Measurements from ENCODE around the gene JARID2. TPM values are rescaled to one million over a fixed set of nuclear protein-coding genes. Genes with fewer than 3 reads are reported as not detected.
A peak's percentile ranks its signal among the peaks of the same experiment; 100 is the strongest.

The JARID2 gene
- total and polyA plus RNA-seq, 4 donors, result 15.4 to 25.5 (median 23.1) TPM

GRCh38 chr6:15246217-15246665 is 372 bp downstream of the JARID2 start:
- peak in 1 of 6 donors; percentile 53 for DNase-seq (ENCODE audit: low read depth in 4 of 6, low spot score in 6 of 6)
- H3K4me3 ChIP-seq (ENCODE audit: low read depth, low read length), result peak overlapping the region; percentile 90
- no peaks in the 10 kb centered on the region for H3K36me3 ChIP-seq (ENCODE audit: control insufficient read depth, insufficient read depth, low read length)
- WGBS (ENCODE audit: insufficient coverage), result 0% methylated on average over 3 of the region's 10 CpGs
- H3K4me1 ChIP-seq (ENCODE audit: control insufficient read depth, insufficient read depth, low read length), result peaks cover 7% of the 10 kb centered on the region
- H3K27ac ChIP-seq (ENCODE audit: low read depth, low read length), result peak overlapping the region; percentile 93
- no peaks in the 10 kb centered on the region for H3K9me3 ChIP-seq (ENCODE audit: control insufficient read depth, insufficient read depth, low read length)
- peaks cover 2% of the 10 kb centered on the region for H3K27me3 ChIP-seq (ENCODE audit: control insufficient read depth, insufficient read depth, low read length)

DNA sequence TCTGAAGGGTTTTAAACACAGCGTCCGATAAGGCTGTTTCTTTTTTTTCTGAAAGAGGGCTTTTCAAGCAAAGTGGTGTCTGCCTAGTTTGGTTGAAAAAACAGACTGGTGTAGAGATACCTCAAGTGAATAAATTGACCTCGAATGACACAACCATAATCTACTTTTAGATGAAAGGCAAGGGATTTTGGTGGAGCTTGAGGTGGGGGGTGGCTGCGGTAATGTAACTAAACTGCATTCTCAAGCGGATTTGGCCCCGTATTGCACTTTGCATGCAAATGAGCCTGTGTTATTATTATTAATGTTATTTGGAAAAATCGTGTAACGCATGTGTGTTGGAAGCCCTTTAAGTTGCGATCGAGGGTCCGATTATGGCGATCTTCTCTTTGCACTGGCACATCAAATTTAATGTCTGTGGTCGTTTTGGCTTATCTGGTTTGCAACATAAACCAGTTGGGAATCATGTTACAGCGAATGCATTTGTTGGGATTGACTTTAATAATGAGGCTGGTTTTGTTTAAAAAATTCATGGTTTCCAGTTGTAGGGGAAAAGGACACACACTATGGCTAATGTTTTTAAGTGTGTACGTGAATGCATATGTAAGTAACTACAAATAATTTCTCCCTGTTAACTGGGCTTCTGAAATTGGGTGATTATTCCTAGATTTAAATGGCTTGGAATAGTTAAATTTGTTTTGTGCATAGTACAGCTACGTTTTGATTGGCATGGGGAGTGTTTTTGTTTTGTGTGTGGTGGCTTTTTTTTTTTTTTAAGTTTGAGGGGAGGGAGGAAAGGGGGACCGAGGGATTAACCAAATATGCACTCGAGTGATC is 1.0 kb downstream of the JARID2 start:
- H3K27me3 ChIP-seq (ENCODE audit: control insufficient read depth, insufficient read depth, low read length), result peaks cover 2% of the 10 kb centered on the region
- H3K27ac ChIP-seq (ENCODE audit: low read depth, low read length), result peak overlapping the region; percentile 15
- H3K4me1 ChIP-seq (ENCODE audit: control insufficient read depth, insufficient read depth, low read length), result peaks cover 7% of the 10 kb centered on the region
- H3K9me3 ChIP-seq (ENCODE audit: control insufficient read depth, insufficient read depth, low read length), result no peaks in the 10 kb centered on the region
- DNase-seq (ENCODE audit: low read depth in 4 of 6, low spot score in 6 of 6), result peak in 1 of 6 donors; percentile 64
- H3K36me3 ChIP-seq (ENCODE audit: control insufficient read depth, insufficient read depth, low read length), result no peaks in the 10 kb centered on the region
- 0% methylated on average over 12 of the region's 18 CpGs for WGBS (ENCODE audit: insufficient coverage)
- peak overlapping the region; percentile 90 for H3K4me3 ChIP-seq (ENCODE audit: low read depth, low read length)

DNA sequence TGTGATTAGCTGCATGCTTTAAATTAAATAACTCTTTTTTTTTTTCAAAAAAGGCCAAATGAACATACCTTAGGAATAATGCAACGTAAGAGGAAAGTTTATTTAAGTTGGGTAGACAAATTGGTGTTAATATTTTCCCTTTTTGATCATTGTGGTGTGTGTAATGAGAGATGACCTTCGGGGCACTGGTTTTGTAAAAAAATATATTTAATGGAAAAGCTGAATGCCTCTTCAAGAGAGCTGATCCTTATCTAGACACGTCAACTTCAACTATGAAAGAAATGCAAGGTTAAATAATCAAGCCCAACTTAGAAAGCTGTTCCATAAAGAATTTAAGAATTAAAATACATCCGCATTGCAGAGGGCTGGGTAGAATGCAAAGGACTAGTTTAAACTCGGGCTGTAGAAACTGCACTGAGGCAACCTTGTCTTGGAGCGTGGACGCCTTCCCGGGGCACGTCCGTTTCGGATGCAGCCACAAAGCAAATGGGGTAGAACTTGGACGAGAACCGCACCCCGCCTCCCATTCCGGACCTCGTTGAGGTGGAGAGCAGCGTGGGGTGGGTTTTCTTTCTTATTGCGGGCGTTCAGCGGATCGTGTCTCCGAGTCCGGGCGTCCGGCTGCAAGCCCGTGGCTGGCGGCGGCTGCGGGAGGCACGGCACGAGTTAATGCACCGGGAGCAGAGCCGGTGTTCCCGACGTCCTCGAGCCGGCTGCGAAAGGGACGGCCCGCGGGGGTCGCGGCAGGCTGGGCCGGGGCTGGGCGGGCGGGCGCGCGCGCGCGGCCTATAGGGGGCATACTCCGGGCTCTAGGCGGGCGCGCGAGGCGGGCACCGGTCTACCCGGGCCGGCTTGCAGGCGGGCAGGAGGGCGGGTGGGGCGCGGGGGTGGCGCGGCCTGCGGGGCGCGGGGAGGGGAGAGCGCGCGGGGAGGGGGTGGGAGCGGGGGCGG is 1.9 kb downstream of the JARID2 start:
- Histone ChIP-seq H3K27ac (ENCODE audit: low read depth, low read length) (peak overlapping the region; percentile 80), H3K4me1 (ENCODE audit: control insufficient read depth, insufficient read depth, low read length) (peaks cover 7% of the 10 kb centered on the region), H3K4me3 (ENCODE audit: low read depth, low read length) (peak overlapping the region; percentile 90), H3K36me3 (ENCODE audit: control insufficient read depth, insufficient read depth, low read length) (no peaks in the 10 kb centered on the region), H3K27me3 (ENCODE audit: control insufficient read depth, insufficient read depth, low read length) (peaks cover 2% of the 10 kb centered on the region), H3K9me3 (ENCODE audit: control insufficient read depth, insufficient read depth, low read length) (no peaks in the 10 kb centered on the region)
- DNase-seq (ENCODE audit: low read depth in 4 of 6, low spot score in 6 of 6), result peak in 2 of 6 donors; percentile 78
- WGBS (ENCODE audit: insufficient coverage), result under 1% methylated on average over 40 of the region's 75 CpGs

- WGBS (ENCODE audit: insufficient coverage), result 0% methylated on average over 47 of the region's 83 CpGs
- Histone ChIP-seq H3K27ac (ENCODE audit: low read depth, low read length) (peak overlapping the region; percentile 93), H3K4me1 (ENCODE audit: control insufficient read depth, insufficient read depth, low read length) (peaks cover 7% of the 10 kb centered on the region), H3K36me3 (ENCODE audit: control insufficient read depth, insufficient read depth, low read length) (no peaks in the 10 kb centered on the region), H3K9me3 (ENCODE audit: control insufficient read depth, insufficient read depth, low read length) (no peaks in the 10 kb centered on the region), H3K27me3 (ENCODE audit: control insufficient read depth, insufficient read depth, low read length) (no peaks in the 10 kb centered on the region), H3K4me3 (ENCODE audit: low read depth, low read length) (peak overlapping the region; percentile 71)
- peak in 5 of 6 donors; percentile 93 to 99 (median 94) for DNase-seq (ENCODE audit: low read depth in 4 of 6, low spot score in 6 of 6)
Measured at GRCh38 chr6:15248451-15249370, 2.8 kb downstream of the JARID2 start.

GRCh38 chr6:15249371-15250019 is 3.6 kb downstream of the JARID2 start:
- no peaks in the 10 kb centered on the region for H3K27me3 ChIP-seq (ENCODE audit: control insufficient read depth, insufficient read depth, low read length)
- no peaks in the 10 kb centered on the region for H3K9me3 ChIP-seq (ENCODE audit: control insufficient read depth, insufficient read depth, low read length)
- 0% methylated on average over 4 of the region's 9 CpGs for WGBS (ENCODE audit: insufficient coverage)
- DNase-seq (ENCODE audit: low read depth in 4 of 6, low spot score in 6 of 6), result peak in 1 of 6 donors; percentile 91
- peaks cover under 1% of the 10 kb centered on the region for H3K36me3 ChIP-seq (ENCODE audit: control insufficient read depth, insufficient read depth, low read length)
- H3K4me1 ChIP-seq (ENCODE audit: control insufficient read depth, insufficient read depth, low read length), result peaks cover 10% of the 10 kb centered on the region
- H3K4me3 ChIP-seq (ENCODE audit: low read depth, low read length), result peak overlapping the region; percentile 71
- H3K27ac ChIP-seq (ENCODE audit: low read depth, low read length), result peak overlapping the region; percentile 93

DNA sequence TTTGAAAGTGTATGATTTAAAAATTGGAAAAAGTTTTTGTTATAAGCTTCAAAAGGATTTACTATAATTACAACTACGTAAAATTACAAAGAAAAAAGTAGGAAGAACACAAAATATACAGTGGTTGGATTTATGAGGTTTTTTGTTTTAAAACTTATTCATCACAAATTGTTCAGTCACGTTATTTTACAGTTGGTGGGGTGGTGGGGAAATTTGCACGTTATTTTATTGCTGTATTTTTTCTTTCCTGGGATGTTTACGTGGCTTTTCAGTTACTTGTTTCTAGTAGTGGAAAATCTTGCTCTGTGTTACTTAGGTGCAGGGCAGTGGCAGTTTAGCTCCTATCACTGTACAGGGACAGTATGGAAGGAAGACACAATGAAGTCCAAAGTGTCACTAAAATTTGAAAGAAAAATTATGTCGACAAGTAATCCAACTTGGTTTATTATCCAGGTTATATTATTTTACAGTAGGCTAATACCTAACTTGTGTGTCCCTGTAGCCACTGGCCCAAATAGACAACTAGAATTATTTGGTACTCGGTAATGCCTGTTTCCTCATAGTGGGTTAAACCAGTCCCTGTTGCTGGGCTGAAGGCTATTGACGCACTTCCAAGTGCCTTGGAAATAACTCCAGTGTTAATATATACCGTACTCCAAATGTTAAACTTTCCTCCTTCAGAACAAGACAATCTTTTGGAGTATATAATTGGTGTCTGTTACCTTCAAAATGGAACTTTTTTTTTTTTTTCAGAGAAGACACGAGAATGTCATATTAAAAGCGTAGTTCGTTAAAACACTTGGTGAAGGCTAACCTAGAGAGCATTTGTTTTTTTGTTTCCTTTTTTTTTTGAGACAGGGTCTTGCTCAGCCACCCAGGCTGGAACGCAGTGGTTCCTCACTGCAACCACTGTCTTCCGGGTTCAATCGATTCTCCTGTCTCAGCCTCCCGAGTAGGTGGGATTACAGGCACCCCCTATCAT is 4.6 kb downstream of the JARID2 start:
- peak in 1 of 6 donors; percentile 49 for DNase-seq (ENCODE audit: low read depth in 4 of 6, low spot score in 6 of 6)
- Histone ChIP-seq H3K36me3 (ENCODE audit: control insufficient read depth, insufficient read depth, low read length) (peaks cover 2% of the 10 kb centered on the region), H3K27me3 (ENCODE audit: control insufficient read depth, insufficient read depth, low read length) (no peaks in the 10 kb centered on the region), H3K9me3 (ENCODE audit: control insufficient read depth, insufficient read depth, low read length) (no peaks in the 10 kb centered on the region), H3K27ac (ENCODE audit: low read depth, low read length) (peak overlapping the region; percentile 93), H3K4me1 (ENCODE audit: control insufficient read depth, insufficient read depth, low read length) (peaks cover 10% of the 10 kb centered on the region), H3K4me3 (ENCODE audit: low read depth, low read length) (no peak overlapping the region)
- 92% methylated on average over 4 of the region's 15 CpGs for whole genome bisulfite sequencing (ENCODE audit: insufficient coverage)

DNA sequence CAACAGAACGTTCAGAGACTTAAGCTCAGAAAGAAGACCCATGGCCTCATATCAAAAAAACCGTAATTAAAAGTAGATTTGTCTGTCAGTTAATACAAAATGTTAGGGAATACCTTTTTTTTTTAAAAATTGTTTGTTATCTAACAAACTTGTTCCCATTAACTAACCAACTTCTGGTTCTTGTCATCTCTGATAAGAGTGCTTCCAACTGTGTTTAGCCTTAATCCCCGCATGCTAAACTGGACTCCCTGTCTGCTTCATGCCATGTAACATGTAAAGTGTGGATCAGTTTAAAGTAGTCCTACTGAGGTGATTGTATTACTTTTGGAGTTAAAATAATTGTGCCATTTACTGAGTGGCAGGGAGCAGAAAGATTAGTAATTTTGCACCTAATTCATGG is 6.3 kb downstream of the JARID2 start:
- Histone ChIP-seq H3K27ac (ENCODE audit: low read depth, low read length) (no peak overlapping the region), H3K27me3 (ENCODE audit: control insufficient read depth, insufficient read depth, low read length) (no peaks in the 10 kb centered on the region), H3K4me1 (ENCODE audit: control insufficient read depth, insufficient read depth, low read length) (peaks cover 17% of the 10 kb centered on the region), H3K9me3 (ENCODE audit: control insufficient read depth, insufficient read depth, low read length) (no peaks in the 10 kb centered on the region), H3K36me3 (ENCODE audit: control insufficient read depth, insufficient read depth, low read length) (peaks cover 2% of the 10 kb centered on the region), H3K4me3 (ENCODE audit: low read depth, low read length) (no peak overlapping the region)
- no peak for DNase-seq (ENCODE audit: low read depth in 4 of 6, low spot score in 6 of 6)
- WGBS (ENCODE audit: insufficient coverage), result no CpG with 5 or more reads among the region's 3 CpGs
